Dermis blood vessel endothelial cell (primary cell): Measurements from ENCODE around the gene PNPT1. TPM values are rescaled to one million over a fixed set of nuclear protein-coding genes. Genes with fewer than 3 reads are reported as not detected.
"Not testable (repeated sequence)": the region's sequence is repeated elsewhere in the genome, so short reads cannot be mapped to it uniquely, and the experiment has no call there.

Experiments used
- DNase-seq: peaks from one replicate; pipeline ENCODE4 v3.0.0; 2010
- total RNA-seq: library from RNA; depleted of rRNA; stranded (reverse); fragments of >200 nt; gene quantifications from 2 replicates; pipeline ENCODE4 v1.2.3, GENCODE V29; 2014

PNPT1 gene
- total RNA-seq, result 17.5 and 32.1 TPM in 2 replicates

- DNase-seq, result peak; percentile 95
These were observed at the start of gene PNPT1 for GRCh38 chr2:55693181-55694125. PNPT1 (minus strand) TSS chr2:55693844; CDS start chr2:55693823, 21 bp downstream.

- DNase-seq, result no peak
These were observed 49.4 kb upstream of the PNPT1 start for GRCh38 chr2:55742996-55743395.

GRCh38 chr2:55736019-55736536 is 42.4 kb upstream of the PNPT1 start:
- DNase-seq, result not testable (repeated sequence)

- no peak for DNase-seq
These were observed 41.1 kb upstream of the PNPT1 start for GRCh38 chr2:55734726-55735125.

- DNase-seq, result no peak
These were observed 39.7 kb upstream of the PNPT1 start for GRCh38 chr2:55733335-55733734.

- DNase-seq, result no peak
These were observed 39.2 kb upstream of the PNPT1 start for GRCh38 chr2:55732854-55733253.

GRCh38 chr2:55729136-55729685 is 35.6 kb upstream of the PNPT1 start:
- no peak for DNase-seq

- DNase-seq, result no peak
These were observed 28.1 kb upstream of the PNPT1 start for GRCh38 chr2:55721596-55722215.

- DNase-seq, result no peak
These were observed 26.8 kb upstream of the PNPT1 start for GRCh38 chr2:55720417-55720816.

GRCh38 chr2:55719852-55720251 is 26.2 kb upstream of the PNPT1 start:
- no peak for DNase-seq

GRCh38 chr2:55718165-55719008 is 24.7 kb upstream of the PNPT1 start:
- DNase-seq, result peak; percentile 88

GRCh38 chr2:55715626-55716025 is 22.0 kb upstream of the PNPT1 start:
- no peak for DNase-seq

GRCh38 chr2:55715178-55715577 is 21.5 kb upstream of the PNPT1 start:
- DNase-seq, result not testable (repeated sequence)

- no peak for DNase-seq
These were observed 18.9 kb upstream of the PNPT1 start for GRCh38 chr2:55712477-55713060.

GRCh38 chr2:55710025-55710424 is 16.4 kb upstream of the PNPT1 start:
- no peak for DNase-seq

GRCh38 chr2:55707751-55708150 is 14.1 kb upstream of the PNPT1 start:
- DNase-seq, result no peak

GRCh38 chr2:55706258-55706657 is 12.6 kb upstream of the PNPT1 start:
- not testable (repeated sequence) for DNase-seq

- DNase-seq, result no peak
These were observed 11.5 kb upstream of the PNPT1 start for GRCh38 chr2:55705027-55705653.

- no peak for DNase-seq
These were observed 9.7 kb upstream of the PNPT1 start for GRCh38 chr2:55703350-55703749.

GRCh38 chr2:55692740-55693139 is 904 bp downstream of the PNPT1 start:
- DNase-seq, result not testable (repeated sequence)

GRCh38 chr2:55672630-55673029 is 21.0 kb downstream of the PNPT1 start:
- DNase-seq, result no peak
